GM18499 (cell line): ENCODE data around the gene ZNF521.

ENCODE experiments used
- ATAC-seq: cut with Tn5 transposase; IDR thresholded peaks from one replicate; pipeline ENCODE4 v1.9.1; 2021; ENCODE audit warnings: moderate number of reproducible peaks; ENCODE audit not compliant: insufficient read depth, unreplicated experiment

Gene ZNF521

DNA sequence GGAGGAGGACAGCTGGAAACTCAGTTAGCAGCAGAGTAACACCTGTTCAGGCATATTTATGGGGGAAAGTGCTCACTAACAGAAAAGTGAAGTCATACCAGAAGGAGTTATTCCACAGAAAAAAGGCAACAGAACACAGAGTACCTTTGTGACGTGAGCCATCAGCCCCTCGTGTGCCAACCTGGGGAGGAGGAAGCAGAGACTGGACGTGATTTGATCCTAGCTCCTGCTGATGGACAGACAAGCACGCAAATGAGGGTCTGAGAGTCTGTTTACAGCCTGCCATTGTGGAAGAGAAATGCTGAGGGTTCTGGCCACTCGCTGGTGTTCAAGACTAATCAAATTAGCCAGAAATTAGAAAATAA, 120.7 kb downstream of the ZNF521 start:
- no peak for ATAC-seq

DNA sequence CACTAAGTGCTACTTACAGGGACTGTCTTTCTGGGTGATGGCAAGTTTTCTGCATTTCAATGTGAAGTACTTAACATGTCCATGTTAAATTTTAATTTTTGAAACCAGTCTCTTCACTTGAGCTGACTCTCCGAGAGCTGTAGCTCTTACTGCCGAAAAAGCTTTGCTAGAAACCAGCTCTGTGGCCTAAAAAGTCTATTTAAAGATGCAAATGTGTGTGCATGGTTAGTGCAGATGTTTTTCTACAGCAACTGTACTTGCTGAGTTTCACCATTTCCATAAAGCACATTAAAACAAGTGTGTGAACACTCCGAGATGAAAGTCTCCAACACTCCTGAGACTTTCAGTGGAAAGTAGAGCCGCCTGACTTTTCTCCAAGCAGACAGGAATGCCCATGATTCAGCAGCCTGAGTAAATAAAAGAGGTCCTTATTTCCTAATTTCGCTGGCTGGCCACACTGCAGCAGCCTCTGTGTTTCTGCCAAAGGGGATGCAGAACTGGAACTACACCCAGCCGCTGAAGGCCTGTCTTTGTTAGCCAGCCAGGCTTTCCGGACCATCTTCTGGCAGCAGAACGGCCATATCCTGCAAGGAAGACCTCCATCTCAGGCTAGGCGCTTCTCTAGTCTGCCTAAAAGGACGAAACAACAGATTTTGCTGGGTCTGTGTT, 121.2 kb downstream of the ZNF521 start:
- no peak for ATAC-seq

DNA sequence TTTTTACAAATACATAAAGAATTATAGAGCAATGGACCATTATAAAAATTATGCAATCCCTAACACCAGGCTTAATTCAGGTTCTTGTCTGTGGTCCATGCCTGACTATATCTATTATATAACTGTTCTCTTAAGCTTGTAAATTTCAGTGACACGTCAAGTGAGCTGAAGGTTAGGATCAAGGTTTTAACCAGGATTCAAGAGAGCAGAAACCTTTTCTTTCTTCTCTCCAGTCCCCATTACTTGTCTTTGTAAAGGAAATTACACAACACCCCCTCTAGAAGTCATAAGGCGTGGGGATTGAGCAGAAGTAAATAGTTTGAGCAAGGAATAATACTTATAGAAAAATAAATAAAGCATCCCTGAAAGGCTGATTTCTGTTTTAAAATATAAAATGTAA, 122.0 kb downstream of the ZNF521 start:
- no peak for ATAC-seq

DNA sequence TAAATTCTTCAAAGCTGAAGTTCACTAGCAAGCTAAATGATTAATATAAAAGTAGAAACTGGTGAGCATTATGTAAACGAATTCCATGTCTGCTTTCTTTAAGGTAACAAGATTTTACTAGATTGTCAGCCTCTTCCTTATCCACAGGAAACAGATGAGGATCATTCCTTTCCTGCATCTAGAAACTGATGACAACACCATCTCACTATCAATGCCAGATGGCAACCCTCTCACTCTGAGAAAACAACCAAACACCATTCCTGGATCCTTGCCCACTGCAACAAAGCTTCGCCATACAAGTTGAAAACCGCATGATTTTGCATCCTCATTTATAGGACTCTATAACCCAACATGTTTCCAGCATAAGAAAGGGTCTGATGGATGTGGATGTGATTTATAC, 122.9 kb downstream of the ZNF521 start:
- ATAC-seq = no peak

DNA sequence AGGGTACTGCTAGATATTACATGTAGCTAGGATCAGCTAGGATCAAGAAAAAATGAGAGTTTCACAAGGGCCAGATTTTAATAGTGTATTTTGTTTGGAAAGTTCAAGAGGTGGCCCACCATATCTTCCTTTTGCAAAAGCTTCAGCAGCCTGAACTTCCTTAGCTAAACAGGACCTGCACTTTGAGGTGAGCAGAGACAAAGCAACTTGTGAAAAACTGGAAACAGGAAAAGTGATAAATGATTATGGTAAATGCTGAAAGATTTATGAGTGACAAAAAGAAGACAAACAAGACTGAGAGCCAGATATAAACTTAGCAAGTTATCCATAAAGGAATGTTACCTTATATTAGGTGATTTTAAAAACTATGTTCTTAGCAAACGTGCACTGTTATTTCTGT, 123.6 kb downstream of the ZNF521 start:
- no peak for ATAC-seq

DNA sequence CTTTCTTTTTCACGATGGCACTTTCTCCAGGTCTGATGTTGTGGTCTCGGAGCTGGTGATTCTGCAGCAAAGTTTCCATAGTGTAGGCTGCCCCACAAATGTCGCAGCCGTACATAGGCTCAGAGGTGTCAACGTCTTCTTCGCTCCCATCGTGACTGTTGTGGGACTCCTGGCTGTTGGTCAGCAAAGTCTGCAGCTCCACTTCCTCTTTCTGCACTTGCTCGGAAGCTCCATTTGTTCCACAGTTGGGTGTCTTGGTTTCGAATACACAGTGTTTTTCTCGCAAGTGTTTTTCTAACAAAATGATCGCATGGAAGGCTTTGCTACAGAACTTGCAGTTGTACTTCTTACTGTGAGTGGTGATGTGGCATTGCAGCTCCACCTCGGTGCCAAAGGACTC, 126.8 kb downstream of the ZNF521 start:
- ATAC-seq = no peak

DNA sequence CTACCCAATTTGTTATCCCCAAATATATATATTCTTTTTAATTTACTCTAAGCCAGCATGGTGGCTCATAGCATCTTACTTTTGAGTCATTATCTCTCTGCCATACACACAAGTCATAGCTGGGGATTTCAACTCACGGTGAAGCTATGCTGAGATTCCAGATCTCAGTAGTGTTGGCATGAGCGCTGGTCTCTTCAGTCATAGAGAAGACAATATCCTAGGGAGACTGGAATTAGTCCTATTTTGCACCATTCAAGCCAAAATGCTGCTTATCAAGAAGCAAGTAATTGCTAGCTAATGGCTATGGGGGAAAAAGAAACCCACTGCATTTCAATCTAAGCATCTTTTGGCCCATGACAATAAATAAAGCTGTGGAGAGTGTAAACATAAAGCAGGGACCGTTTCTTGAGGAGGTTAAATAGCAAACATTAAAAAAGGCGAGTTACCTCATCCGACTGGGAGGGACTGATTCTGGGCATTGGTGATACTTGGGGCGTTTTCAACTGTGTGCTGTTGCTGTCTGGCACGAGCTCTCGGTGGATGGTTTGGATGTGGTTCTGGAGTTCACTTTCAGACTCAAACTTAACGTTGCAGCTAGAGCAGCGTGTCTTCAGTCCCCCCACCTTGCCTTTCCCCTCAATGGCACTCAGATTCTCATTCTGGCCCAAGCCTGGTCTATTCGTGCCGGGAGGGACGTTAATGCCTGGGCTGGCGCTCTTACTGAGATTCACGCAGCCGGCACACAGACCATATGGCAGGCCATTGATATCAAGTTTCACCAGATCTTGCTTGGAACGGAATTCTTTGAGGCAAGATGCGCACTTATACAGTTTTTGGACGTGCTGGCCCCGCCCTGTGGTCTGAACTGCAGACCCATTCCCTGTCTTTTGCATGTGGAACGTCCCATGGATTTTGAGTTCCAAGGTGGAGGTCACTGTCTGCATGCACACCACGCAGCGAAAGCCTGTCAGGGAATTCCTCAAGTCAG, 127.8 kb downstream of the ZNF521 start:
- no peak for ATAC-seq

DNA sequence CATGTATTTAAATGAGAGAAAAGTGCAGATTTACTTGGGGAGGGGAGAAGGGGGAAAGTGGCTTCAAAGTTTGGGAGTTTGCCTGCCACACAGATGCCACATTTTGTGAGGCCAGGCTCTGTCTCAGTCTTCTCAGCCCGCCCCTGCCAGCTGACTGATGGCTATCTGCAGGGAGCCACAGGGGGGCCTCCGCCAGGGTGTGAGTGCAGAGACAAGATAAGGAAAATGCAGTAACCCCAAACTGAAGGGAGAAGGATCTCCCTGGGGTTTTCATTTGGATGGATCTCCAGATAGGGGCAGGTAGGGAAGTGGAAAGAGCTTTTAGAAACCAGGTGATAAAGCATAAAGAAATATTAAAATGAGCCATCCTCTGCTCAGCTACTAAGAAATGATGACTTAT, 128.8 kb downstream of the ZNF521 start:
- ATAC-seq = no peak

DNA sequence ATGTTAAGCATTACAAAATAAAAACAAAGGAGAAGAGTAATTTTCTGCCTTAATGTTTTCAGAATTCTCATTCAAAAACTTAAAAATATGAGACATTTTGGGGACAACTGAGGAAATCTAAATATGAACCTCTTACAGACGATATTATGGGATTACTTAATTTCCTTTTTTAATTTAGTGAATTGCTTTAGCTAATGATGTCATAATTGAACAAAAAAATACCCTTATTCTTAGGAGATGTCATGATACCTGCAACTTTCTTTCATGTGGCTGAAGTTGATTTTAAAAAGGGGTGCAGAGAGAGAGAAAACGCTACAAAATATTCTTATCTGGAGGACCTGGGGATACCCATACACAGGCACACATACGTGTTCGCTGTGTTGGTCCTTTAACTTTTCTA, 129.3 kb downstream of the ZNF521 start:
- ATAC-seq = no peak

DNA sequence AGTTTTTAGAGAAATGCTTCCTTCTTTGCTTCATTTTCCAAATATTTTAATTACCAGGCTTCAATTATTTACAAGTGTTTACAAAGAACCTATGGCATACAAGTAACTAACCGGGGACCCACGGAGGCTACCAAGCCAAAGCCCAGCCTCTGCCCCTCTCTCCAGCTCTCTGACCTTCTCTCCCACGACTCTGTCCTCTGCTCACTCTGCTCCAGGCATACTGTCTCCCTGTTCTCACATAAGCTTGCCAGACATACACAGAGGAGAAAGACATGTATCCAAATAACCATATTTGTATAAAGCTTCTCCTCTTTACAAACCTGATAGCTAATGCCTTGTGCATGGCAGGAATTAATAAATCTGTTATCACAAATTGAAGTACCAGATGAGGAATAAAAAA, 141.3 kb downstream of the ZNF521 start:
- ATAC-seq = no peak

DNA sequence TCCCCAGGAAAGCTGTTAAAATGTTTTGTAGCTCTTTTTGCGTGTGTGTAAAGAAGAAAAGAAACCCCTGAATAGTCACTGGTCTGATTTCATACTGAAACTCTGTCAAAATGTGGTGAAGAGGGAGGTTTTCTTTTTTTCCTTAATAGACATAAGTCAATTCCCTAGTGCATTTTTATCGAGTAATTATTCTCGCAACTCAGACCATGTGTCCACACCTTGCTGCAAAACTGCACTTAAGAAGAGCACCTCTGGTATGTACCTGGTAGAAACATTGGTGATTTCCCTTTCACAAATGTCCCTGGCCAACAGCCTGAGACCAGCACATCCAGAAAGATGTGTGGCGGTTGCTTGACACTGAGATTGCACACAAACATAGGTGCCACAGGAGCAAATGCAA, 159.9 kb downstream of the ZNF521 start:
- no peak for ATAC-seq

DNA sequence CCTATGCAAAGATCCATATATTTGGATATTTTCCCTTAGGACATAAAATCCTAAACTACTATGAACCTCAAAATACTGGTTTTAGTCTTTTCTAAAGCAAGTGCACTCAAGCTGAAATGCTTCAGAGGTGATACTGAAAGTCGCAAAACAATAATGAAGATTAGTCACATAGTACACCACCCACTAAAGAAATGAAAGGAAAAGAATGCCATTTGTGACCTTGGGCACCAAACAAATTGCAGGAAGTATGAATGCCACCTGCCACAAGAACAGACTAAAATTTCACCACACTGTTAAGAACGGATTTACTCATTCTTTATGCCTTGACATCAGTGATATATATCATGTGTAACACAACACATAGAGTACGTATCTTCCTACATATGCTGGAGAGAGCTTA, 161.5 kb downstream of the ZNF521 start:
- ATAC-seq = no peak

DNA sequence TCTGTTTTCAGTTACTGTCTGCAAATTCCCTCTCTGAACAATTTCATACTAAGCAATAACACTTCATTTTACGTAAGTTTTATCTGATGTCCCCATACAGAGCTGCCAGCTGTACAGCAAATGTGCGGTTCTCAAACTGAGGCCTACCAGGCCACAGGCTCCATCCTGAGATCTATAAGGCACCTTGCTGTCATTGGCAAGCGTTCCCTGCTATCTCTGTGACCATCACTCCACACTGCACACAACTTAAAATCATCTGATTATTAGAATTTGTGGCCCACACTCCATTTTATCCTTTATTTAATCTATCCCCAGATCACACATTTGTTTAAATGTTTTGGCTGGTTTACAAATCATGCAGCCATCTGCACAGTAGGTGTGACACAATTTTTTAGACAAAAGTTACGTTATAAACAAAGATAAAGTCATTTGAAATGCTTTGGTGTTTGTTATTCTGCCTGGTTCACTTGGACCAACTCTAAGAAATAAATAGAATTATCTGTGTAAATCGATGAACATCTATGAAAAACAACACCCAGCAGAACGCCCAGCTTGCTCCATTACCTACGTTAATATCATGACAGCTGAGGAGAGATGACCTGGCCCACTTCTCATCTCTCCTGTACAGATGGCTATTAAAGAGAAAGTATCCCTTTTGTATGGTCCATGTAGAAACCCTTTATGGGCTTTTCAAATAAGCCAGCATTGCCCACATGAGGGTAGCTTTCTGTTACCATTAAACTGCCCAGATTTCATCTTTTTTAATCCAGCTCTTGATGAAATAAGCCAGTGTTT, 162.4 kb downstream of the ZNF521 start:
- ATAC-seq = no peak

DNA sequence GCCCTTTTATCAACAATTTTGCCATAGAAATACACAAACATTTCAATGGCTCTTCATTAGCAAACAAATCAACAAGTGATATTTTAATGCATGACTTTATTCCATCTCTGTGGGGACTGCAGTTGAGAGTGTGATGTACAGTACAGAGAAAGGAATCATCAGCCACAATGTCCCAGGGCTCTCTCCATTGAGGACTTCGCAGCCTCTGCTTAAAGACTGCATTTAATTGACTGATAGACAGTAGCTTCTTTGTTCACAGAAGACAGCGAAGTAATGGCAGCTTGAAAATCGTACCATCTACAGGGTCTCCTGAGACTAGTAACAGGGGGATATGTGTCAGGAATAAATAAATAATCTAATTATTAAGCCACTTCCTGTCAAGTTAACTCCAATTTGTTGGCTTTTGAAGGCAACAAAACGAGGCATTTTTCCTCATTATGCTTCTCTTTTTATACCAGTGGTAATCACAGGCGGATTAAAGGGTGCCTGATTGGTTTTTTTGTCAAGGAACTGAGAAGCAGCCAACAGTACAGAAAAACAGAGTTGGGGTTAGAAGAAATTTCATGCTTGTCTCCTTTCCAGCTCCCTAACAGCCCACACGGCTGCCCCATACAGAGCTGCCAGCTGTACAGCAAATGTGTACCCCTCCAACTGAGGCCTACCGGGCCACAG, 164.3 kb downstream of the ZNF521 start:
- no peak for ATAC-seq

DNA sequence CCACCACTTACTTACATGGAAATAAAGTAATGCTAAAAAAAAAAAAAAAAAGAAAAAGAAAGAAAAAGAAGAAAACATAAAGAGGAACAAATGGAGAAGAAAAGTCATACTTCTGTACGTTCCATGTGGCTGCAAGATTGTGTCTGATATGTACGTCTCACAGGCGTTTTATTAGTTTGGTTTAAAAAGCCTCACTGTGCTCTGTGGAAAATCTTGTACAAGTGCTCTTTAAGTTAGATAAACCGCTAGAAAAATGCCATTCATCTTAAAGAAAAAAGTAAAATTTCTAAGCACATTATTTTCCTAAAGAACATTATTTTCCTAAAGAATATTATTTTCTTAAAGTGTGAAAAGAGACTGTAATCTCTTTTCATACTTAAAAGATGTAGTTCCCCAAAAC, 165.1 kb downstream of the ZNF521 start:
- no peak for ATAC-seq

DNA sequence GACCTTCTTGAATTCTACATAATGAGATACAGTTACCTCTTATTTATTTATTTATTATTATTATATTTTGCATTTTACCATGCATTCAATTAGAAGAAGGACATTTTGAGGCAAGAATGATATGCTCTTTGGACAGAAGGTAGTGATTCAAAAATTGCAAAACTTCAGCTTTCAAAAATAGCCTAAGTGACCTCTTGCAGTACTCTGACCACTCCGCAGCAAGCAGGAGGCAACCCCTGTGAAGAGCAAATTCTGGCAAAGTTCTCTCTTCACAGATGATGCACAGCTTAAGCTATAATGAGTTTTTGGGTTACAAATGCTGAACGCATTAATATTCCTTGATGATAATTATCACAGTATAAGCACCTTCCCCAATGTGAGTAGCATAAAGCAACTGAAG, 170.0 kb downstream of the ZNF521 start:
- ATAC-seq = no peak

DNA sequence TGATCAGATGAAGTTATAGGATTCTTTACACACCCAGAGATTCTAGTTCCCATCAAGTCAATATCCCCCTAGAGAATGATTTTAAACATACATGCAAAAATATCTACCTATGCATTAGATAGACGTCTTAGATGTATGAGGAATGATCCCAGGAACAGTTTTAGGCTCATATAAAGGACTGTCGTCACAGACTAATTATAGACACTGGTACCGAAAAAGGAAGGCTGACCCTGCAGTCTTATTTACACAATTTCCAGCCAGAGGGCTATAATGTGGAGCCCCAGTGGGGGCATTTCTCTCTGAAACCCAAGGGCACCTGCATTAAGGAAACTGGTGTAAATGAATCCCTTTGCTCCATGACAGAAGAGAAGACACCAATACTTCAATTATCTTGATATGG, 170.4 kb downstream of the ZNF521 start:
- no peak for ATAC-seq

DNA sequence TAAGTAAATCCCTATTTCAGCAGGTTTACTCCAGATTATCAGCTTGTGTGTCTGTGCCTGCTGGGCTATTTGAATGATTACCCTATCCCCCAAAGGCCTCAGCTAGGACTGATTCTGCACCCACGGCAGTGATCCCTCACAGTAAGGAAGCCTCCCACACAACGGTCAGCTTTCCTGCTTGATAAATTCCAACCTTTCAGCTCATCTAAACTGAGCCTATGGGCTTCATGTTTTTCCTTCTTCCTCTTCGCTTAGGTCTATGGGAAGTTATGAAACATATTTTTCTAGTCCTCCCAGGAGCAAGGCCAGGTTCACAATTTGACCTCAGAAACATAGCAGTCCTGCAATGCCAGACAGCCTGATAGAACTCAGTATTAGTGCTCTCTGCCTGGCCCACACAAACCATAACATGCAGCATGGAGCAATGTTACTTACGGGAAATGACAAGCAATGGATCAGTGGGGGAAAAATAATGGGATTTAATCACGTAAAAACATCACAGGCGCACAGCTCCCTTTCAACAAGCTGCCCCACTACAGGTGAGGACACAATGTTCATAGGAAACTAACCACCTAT, 170.9 kb downstream of the ZNF521 start:
- no peak for ATAC-seq

DNA sequence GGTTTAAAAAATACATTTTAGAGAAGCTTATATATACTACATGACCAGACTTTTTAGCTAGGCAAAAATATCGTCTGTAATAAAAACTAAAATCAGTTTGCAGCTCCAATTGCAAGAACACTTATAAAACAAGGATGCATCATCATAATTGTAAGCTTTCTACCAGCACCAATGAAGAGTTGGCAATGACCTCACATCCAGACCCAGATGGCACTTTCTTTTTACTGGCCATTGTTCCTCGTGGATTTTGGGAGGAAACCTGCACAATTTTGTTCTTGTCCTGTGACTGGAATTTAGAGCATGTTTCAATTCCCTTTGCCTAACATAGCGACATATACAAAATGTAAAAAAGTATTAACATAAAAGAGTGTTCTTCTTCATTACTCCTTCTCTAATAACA, 174.3 kb downstream of the ZNF521 start:
- ATAC-seq = no peak

DNA sequence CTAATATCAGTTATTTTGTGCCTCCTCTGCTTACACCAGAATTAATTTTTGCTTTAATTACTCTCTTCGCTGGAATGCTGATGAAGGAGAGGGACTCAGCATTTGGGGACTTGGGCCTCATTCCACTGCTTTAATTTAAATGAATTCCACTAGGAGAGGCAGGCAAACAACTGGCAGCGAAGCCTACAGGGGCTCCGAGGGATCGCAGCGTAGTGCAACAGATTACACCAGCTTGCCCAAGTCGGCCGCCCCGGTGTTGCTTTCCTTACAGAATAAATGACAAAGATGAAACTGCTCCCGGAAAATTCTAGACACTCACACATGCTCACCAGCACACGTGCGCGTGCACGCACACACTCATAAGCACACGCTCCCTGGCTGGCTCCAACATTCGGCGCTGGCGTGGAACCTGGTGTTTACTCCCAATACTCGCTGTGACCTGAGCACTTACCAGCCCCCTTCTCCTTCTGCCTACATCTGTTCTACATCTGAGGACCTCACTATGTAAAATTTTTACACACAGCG, 175.4 kb downstream of the ZNF521 start:
- ATAC-seq = no peak
